ENCODE measurements around the gene TGIF2. TPM values are rescaled to one million over a fixed set of nuclear protein-coding genes. Genes with fewer than 3 reads are reported as not detected.

TGIF2 gene
- total and polyA plus RNA-seq, 2 of the 13 experiments (the other 11 are each of a cell fraction or from before 2014, with no cell fraction given): 41.3 to 53.9 TPM

DNA sequence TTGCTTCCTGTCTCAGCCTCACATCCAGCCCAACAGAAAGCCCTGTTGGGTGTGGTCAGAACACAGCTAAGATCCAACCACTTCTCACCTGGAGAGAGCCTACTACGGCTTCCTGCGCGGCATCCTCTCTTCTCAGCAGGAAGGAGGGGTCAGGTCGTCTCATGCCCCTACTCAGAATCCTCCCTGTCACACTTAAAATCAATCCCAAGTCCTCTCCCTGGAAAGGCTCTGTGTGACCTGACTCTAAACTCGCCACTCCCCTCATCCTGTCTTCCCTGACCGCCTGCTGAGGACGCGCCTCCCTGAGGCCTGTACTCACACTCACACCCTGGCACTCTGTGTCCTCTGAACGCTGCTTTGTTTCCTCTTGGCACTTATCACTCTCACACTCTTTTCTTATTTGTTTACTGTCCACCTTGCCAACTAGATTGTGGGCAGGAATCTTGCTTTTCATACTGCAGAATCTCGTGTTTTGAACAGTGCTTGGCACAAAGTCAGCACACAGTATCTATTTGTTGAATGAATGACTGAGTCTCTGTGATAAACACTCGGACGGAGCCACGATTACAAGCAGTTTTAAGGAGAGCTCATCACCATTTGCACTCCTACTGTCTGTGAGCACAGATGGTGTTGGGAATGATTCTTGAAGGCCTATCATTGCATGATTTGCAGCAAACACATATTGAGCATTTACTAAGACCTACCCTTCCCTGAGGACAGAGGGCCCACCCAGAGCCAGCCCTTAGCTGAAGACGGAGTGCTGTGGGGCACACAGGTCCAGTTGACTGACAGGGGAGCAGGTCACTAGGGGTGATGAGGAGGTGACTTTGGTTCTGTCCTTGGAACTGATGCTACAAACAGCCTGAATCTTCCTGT, 50.9 kb downstream of the TGIF2 start (continued):
- TF ChIP-seq CERS6 (CRISPR knock-in tag; IDR thresholded peaks at IDR 0.05) (no peak), ZC3H4 (CRISPR knock-in tag; IDR thresholded peaks at IDR 0.05; ENCODE audit: borderline replicate concordance) (0 out of 2 replicates have a peak, but pooled peaks have one; percentile 24), FOSL1 (CRISPR knock-in tag; IDR thresholded peaks at IDR 0.05; ENCODE audit: borderline replicate concordance) (no peak), ZNF30 (CRISPR knock-in tag; IDR thresholded peaks at IDR 0.05) (no peak), HMG20A (CRISPR knock-in tag; IDR thresholded peaks at IDR 0.05; ENCODE audit: borderline replicate concordance) (0 out of 2 replicates have a peak, but pooled peaks have one; percentile 22), HNRNPK (IDR thresholded peaks at IDR 0.05; ENCODE audit: low read depth, low read length, poor library complexity, severe bottlenecking) (no peak), ZNF207 (IDR thresholded peaks at IDR 0.05; ENCODE audit: borderline replicate concordance) (no peak), GABPA (IDR thresholded peaks at IDR 0.05; ENCODE audit: low read depth, low read length) (no peak), GABPA (CRISPR knock-in tag; IDR thresholded peaks at IDR 0.05; ENCODE audit: low read depth) (no peak), ZNF776 (CRISPR knock-in tag; IDR thresholded peaks at IDR 0.05) (no peak)

GRCh38 chr20:36624944-36625324, 51.5 kb downstream of the TGIF2 start:
- no TSS peak for BruUV-seq (replicated peaks)
- Histone ChIP-seq H3K4me3 (replicated peaks in 1 of 3; ENCODE audit: insufficient read depth in 1 of 3, low read depth in 2 of 3, low read length in 3 of 3) (no peak overlapping the region), H3K4me2 (ENCODE audit: low read depth, low read length) (peak overlapping the region; percentile 75), H3K9ac (ENCODE audit: insufficient read depth, low read depth, low read length) (peak overlapping the region; percentile 48; the same call in 1 of the 2 replicates), H3K36me3 (replicated peaks in 1 of 2; ENCODE audit: control insufficient read depth in 1 of 2, insufficient read depth in 2 of 2, low read length in 2 of 2) (no peaks in the 10 kb centered on the region), H3K4me1 (ENCODE audit: insufficient read depth, low read length) (peaks cover 37% of the 10 kb centered on the region), H3K79me2 (ENCODE audit: insufficient read depth, low read length) (no peaks in the 10 kb centered on the region), H3K27me3 (ENCODE audit: control insufficient read depth in 1 of 2, insufficient read depth in 2 of 2, low read length in 2 of 2) (no peaks in the 10 kb centered on the region), H3K27ac (ENCODE audit: extremely low read length, insufficient read depth, low read length) (no peak overlapping the region), H2AFZ (ENCODE audit: low read length) (no peak overlapping the region), H4K20me1 (ENCODE audit: insufficient read depth, low read length) (no peaks in the 10 kb centered on the region), H3K9me3 (ENCODE audit: low read length) (no peaks in the 10 kb centered on the region)
- ChIA-PET POLR2A (interaction anchor here (0.7 to 4.5 kb wide), 5 partner anchors 8 to 120 kb away, joined by 3 to 52 read pairs (median 13); partner anchors contain the start of gene RAB5IF), CTCF (ENCODE audit: low intra/inter-chr PET ratio, low total read pairs) (no interaction called here)
- TF ChIP-seq, protein P1, sequence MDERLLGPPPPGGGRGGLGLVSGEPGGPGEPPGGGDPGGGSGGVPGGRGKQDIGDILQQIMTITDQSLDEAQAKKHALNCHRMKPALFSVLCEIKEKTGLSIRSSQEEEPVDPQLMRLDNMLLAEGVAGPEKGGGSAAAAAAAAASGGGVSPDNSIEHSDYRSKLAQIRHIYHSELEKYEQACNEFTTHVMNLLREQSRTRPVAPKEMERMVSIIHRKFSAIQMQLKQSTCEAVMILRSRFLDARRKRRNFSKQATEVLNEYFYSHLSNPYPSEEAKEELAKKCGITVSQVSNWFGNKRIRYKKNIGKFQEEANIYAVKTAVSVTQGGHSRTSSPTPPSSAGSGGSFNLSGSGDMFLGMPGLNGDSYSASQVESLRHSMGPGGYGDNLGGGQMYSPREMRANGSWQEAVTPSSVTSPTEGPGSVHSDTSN (CRISPR knock-in tag; IDR thresholded peaks at IDR 0.05): no peak
- peak; percentile 61; the same call in 1 of the 2 replicates for TF ChIP-seq MAFF (IDR thresholded peaks at IDR 0.05; ENCODE audit: low read depth, low read length)
- peak; percentile 25 to 57; a peak in 2 of 4 replicates for TF ChIP-seq MAFK (conservative IDR thresholded peaks at IDR 0.05 in 1 of 2, IDR thresholded peaks at IDR 0.05 in 1 of 2; ENCODE audit: low read length in 2 of 2)
- in situ Hi-C loops (cut with HindIII; ENCODE audit: extremely low pct_ligation_motif_present, low pct_unique_long_range_greater_than_20kb) (no loop called here), intact Hi-C loops (cut with micrococcal nuclease; ENCODE audit: unreplicated experiment) (no loop called here)
- FAIRE-seq (no peak), ATAC-seq (no peak; the same call in 2 of the 3 replicates), DNase-seq (ENCODE audit: low spot score) (no peak)
- 79% methylated on average over 2 of the region's 2 CpGs for WGBS (ENCODE audit: low lambda C conversion rate)
